ENCODE measurements around the gene PRKN. TPM values are rescaled to one million over a fixed set of nuclear protein-coding genes. Genes with fewer than 3 reads are reported as not detected.

Gene PRKN
- total and polyA plus RNA-seq, 2 donors (not counting 3 experiments of a cell fraction or from before 2014, with no cell fraction given): 0.06 TPM; not detected in 1

GRCh38 chr6:162636167-162636566, 91.4 kb downstream of the PRKN start:
- FAIRE-seq: no peak

More at GRCh38 chr6:162636167-162636566, 91.4 kb downstream of the PRKN start:
- H3K9ac ChIP-seq (replicated peaks; ENCODE audit: extremely low read depth, insufficient read depth, low read length): no peak overlapping the region
- H3K27me3 ChIP-seq (ENCODE audit: control insufficient read depth in 2 of 2, insufficient read depth in 2 of 2, low read length in 2 of 2): no peaks in the 10 kb centered on the region
- no peak for DNase-seq (ENCODE audit: low read depth, low spot score)
- H3K4me2 ChIP-seq (ENCODE audit: insufficient read depth, low read length): no peak overlapping the region
- dilution Hi-C loops (cut with MboI; ENCODE audit: extremely low pct_ligation_motif_present, low sequenced_read_pairs): no loop called here
- TF ChIP-seq MYC (IDR thresholded peaks at IDR 0.05; ENCODE audit: low read depth, low read length): no peak
- TF ChIP-seq FOS (IDR thresholded peaks at IDR 0.05; ENCODE audit: borderline replicate concordance, insufficient read depth, low read length): no peak
- no peak for TF ChIP-seq POLR2A (IDR thresholded peaks at IDR 0.05; ENCODE audit: low read depth, low read length)
- TF ChIP-seq GATA2 (IDR thresholded peaks at IDR 0.05; ENCODE audit: insufficient read depth, insufficient read length, low read depth, low read length): no peak
- TF ChIP-seq EZH2 (IDR thresholded peaks at IDR 0.05; ENCODE audit: borderline replicate concordance, low read depth, low read length, severe bottlenecking): no peak
- TF ChIP-seq CTCF (IDR thresholded peaks at IDR 0.05; ENCODE audit: extremely low read depth in 1 of 2, insufficient read depth in 1 of 2, low read depth in 1 of 2, low read length in 2 of 2): no peak
- no peak for TF ChIP-seq JUN (IDR thresholded peaks at IDR 0.05; ENCODE audit: borderline replicate concordance, insufficient read depth, insufficient read length, low read depth)
- no peak for TF ChIP-seq POLR2AphosphoS5 (IDR thresholded peaks at IDR 0.05; ENCODE audit: insufficient read depth, low read depth, low read length)
- no peak for TF ChIP-seq MAX (IDR thresholded peaks at IDR 0.05; ENCODE audit: insufficient read depth, insufficient read length)
- no peaks in the 10 kb centered on the region for H3K9me1 ChIP-seq (replicated peaks; ENCODE audit: control insufficient read depth, extremely low read depth, insufficient read depth, low read length)
- H3K4me1 ChIP-seq (ENCODE audit: control insufficient read depth, extremely low read depth, insufficient read depth, low read length): no peaks in the 10 kb centered on the region
- no peaks in the 10 kb centered on the region for H3K36me3 ChIP-seq (ENCODE audit: control insufficient read depth in 2 of 2, extremely low read depth in 1 of 2, insufficient read depth in 2 of 2, low read length in 2 of 2)
- POLR2A ChIA-PET: no interaction called here
- intact Hi-C loops (cut with micrococcal nuclease): no loop called here
- H4K20me1 ChIP-seq (replicated peaks; ENCODE audit: control insufficient read depth, extremely low read depth, insufficient read depth, low read length): no peaks in the 10 kb centered on the region
- no peak overlapping the region for H2AFZ ChIP-seq (ENCODE audit: low read depth, low read length)
- no peak overlapping the region for H3K4me3 ChIP-seq (replicated peaks in 1 of 3; ENCODE audit: insufficient read depth in 1 of 3, low read depth in 1 of 3, low read length in 3 of 3)
- H3K27ac ChIP-seq (ENCODE audit: insufficient read depth, low read depth, low read length): no peak overlapping the region
- no peaks in the 10 kb centered on the region for H3K79me2 ChIP-seq (ENCODE audit: control insufficient read depth, insufficient read depth, low read length)
- BruUV-seq (replicated peaks): no TSS peak
- no peaks in the 10 kb centered on the region for H3K9me3 ChIP-seq (replicated peaks; ENCODE audit: control insufficient read depth, insufficient read depth, low read length)
- CTCF ChIA-PET: no interaction called here

Measured in endothelial cell of umbilical vein (primary cell).